K562 (cell line): Measurements from ENCODE around the gene CYFIP2.

ENCODE experiments used
- BCL6 ChIP-seq: fragments of 250-450 bp; sonication (Bioruptor Pico); IDR thresholded peaks from 2 replicates; pipeline ENCODE4 v1.4.0; 2020
- BRF2 ChIP-seq: IDR thresholded peaks from 3 replicates; pipeline ENCODE4 v1.6.1; 2011; ENCODE audit warnings: borderline replicate concordance, mild to moderate bottlenecking; ENCODE audit not compliant: insufficient read length, insufficient read depth
- CEBPG ChIP-seq, 3 experiments: fragments of 200-800 bp in 1 of 3; sonication (Bioruptor generic) in 1 of 3; sonication (generic) in 1 of 3; formaldehyde crosslinking in 1 of 3; IDR thresholded peaks in 2 of 3; conservative IDR thresholded peaks in 1 of 3; 2 replicates each; pipeline versions ENCODE4 v1.6.1 to v1.8.0; 2016 to 2022; ENCODE audit warnings: missing compliant biosample characterization in 2 of 3, missing genetic modification characterization in 2 of 3, mild to moderate bottlenecking in 1 of 3, missing genetic modification reagents in 1 of 3
- CTCF ChIP-seq, 3 experiments: IDR thresholded peaks in 2 of 3; conservative IDR thresholded peaks in 1 of 3; 2 replicates each; pipeline ENCODE4 v1.5.1; 2011 to 2012; ENCODE audit warnings: low read length in 3 of 3, mild to moderate bottlenecking in 3 of 3, control low read depth in 2 of 3, improper control_type of control experiment in 1 of 3, inconsistent platforms in 1 of 3, low read depth in 1 of 3, mixed read lengths in 1 of 3, moderate library complexity in 1 of 3; ENCODE audit not compliant: insufficient read depth in 2 of 3
- ESRRA ChIP-seq: fragments of 450-650 bp; IDR thresholded peaks from 2 replicates; pipeline ENCODE4 v1.6.1; 2014; ENCODE audit warnings: low read depth, mild to moderate bottlenecking, moderate library complexity, borderline replicate concordance
- HMGXB4 ChIP-seq: sonication (generic); formaldehyde crosslinking; IDR thresholded peaks from 2 replicates; pipeline ENCODE4 v1.8.1; 2023; ENCODE audit warnings: mild to moderate bottlenecking, missing genetic modification reagents
- IRF2 ChIP-seq: sonication (generic); formaldehyde crosslinking; IDR thresholded peaks from 2 replicates; pipeline ENCODE4 v1.8.1; 2022; ENCODE audit warnings: mild to moderate bottlenecking, missing genetic modification reagents
- MAX ChIP-seq: sonication (generic); formaldehyde crosslinking; IDR thresholded peaks from 2 replicates; pipeline ENCODE4 v1.9.0; 2022; ENCODE audit warnings: mild to moderate bottlenecking, missing genetic modification reagents
- MITF ChIP-seq: IDR thresholded peaks from 2 replicates; pipeline ENCODE4 v1.6.1; 2014; ENCODE audit warnings: antibody characterized with exemption
- STAT5B ChIP-seq: fragments of 250-450 bp; sonication (Bioruptor Pico); IDR thresholded peaks from 2 replicates; pipeline ENCODE4 v1.8.0; 2021; ENCODE audit warnings: mild to moderate bottlenecking, inconsistent platforms
- ZNF785 ChIP-seq: fragments of 250-450 bp; sonication (Bioruptor Pico); IDR thresholded peaks from 2 replicates; pipeline ENCODE4 v1.4.0; 2020; ENCODE audit warnings: mild to moderate bottlenecking

- TF ChIP-seq BRF2 (no peak), HMGXB4 (no peak), STAT5B (CRISPR knock-in tag) (no peak), ZNF785 (CRISPR knock-in tag) (no peak), MAX (no peak), ESRRA (no peak), CTCF (IDR thresholded peaks at IDR 0.05 in 2 of 3, conservative IDR thresholded peaks at IDR 0.05 in 1 of 3; ENCODE audit: insufficient read depth in 2 of 3, low read depth in 1 of 3, low read length in 3 of 3) (no peak), MITF (no peak), IRF2 (CRISPR knock-in tag) (no peak), BCL6 (CRISPR knock-in tag) (no peak), CEBPG (CRISPR knock-in tag; IDR thresholded peaks at IDR 0.05) (no peak), CEBPG (tag; conservative IDR thresholded peaks at IDR 0.05 in 1 of 2, IDR thresholded peaks at IDR 0.05 in 1 of 2) (no peak)
Measured at GRCh38 chr5:157326440-157327005, 60.6 kb downstream of the CYFIP2 start.
